Measurements from ENCODE around the gene RHBDF1.

DNA sequence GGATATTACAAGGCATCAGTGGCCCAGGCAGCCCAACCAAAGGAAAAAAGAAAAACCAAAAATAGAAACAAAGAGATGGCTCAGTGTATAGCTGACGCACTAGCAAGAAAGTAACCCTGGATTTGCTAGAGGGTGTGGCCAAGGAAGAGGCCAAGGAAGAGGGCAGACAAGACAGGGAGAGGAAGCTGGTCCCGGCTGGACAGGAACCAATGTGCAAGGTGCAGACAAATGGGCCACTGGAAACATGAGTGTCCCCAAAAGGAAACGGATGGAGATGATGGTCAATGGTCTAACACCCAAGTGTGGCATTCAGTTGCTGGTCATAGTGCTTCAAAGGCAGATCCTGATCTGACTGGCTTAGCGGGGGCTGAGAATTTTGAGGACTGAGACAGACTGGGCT is 29.7 kb downstream of the RHBDF1 start:
- TF ChIP-seq POLR2A (IDR thresholded peaks at IDR 0.05) (no peak), EP300 (IDR thresholded peaks at IDR 0.05; ENCODE audit: low read depth) (no peak), POLR2AphosphoS5 (IDR thresholded peaks at IDR 0.05) (no peak)
- TF ChIP-seq, protein P1, sequence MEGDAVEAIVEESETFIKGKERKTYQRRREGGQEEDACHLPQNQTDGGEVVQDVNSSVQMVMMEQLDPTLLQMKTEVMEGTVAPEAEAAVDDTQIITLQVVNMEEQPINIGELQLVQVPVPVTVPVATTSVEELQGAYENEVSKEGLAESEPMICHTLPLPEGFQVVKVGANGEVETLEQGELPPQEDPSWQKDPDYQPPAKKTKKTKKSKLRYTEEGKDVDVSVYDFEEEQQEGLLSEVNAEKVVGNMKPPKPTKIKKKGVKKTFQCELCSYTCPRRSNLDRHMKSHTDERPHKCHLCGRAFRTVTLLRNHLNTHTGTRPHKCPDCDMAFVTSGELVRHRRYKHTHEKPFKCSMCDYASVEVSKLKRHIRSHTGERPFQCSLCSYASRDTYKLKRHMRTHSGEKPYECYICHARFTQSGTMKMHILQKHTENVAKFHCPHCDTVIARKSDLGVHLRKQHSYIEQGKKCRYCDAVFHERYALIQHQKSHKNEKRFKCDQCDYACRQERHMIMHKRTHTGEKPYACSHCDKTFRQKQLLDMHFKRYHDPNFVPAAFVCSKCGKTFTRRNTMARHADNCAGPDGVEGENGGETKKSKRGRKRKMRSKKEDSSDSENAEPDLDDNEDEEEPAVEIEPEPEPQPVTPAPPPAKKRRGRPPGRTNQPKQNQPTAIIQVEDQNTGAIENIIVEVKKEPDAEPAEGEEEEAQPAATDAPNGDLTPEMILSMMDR (IDR thresholded peaks at IDR 0.05): no peak

Data from transverse colon (tissue), 4 donors.